Fibroblast of pulmonary artery (primary cell): ENCODE results near the gene AQP1.
A peak's percentile ranks its signal among the peaks of the same experiment; 100 is the strongest.

Experiments
- DNase-seq: peaks from one replicate; pipeline ENCODE4 v3.0.0-alpha.2; 2010; ENCODE audit warnings: low read depth
- H3K4me3 ChIP-seq: replicated peaks from 2 replicates; pipeline ENCODE4 v1.5.1; 2011; ENCODE audit warnings: low read depth, mild to moderate bottlenecking, control low read depth, low read length, moderate library complexity
- CTCF ChIP-seq: IDR thresholded peaks from 2 replicates; pipeline ENCODE4 v1.5.1; 2011; ENCODE audit warnings: mild to moderate bottlenecking, control low read depth, low read length, inconsistent platforms; ENCODE audit errors: missing control alignments

The AQP1 gene

DNA sequence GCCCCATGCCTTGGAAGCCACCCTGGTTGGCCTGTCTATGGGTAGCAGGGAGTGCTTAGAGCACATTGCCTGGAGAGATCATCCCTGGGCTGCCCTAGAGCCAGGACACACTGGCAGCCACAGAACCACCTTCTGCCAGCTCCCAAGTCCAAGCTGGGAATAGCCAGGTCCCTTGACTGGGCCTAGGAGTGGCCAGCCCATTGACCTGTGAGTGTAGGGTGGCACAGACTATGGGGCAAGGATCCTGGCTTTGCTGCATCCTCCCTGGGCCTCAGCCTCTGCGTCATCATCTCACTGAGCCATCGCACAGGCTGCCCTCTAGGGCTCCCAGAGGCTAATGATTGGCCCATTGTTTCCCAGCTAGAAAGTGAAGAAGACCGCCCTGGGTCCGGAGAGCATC is 7.0 kb downstream of the AQP1 start:
- TF ChIP-seq CTCF, result no peak
- no peak overlapping the region for H3K4me3 ChIP-seq
- no peak for DNase-seq

DNA sequence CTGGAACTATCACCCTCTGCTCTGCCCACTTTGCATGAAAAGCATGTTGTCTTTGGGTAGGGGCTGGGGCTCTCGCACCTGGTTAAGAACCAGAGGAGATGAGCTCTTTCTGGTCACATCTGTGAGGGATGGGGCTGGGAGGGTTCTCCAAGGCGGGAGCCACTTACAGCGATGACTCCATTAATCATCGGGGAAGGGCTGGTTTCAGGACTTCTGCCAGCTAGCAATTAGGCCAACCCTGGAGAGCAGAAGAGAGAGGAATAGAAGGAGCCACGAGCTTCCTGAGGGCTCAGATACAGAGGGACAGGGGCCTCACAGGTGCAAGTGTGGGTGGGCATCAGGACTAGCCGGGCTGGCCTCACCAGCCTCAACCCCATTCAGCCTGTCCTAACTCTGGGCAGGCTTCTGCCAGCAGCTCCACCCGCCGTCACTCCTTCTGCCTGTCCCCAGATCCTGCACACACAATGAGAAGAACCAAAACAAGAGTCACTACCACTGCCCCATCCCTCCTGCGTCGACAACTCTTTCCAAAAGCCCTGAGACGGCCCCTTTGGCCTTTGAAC is 8.4 kb downstream of the AQP1 start:
- no peak overlapping the region for H3K4me3 ChIP-seq
- no peak for TF ChIP-seq CTCF
- DNase-seq, result no peak

GRCh38 chr7:30920584-30921539 is 9.2 kb downstream of the AQP1 start:
- no peak for TF ChIP-seq CTCF
- no peak overlapping the region for H3K4me3 ChIP-seq
- DNase-seq, result peak; percentile 51

DNA sequence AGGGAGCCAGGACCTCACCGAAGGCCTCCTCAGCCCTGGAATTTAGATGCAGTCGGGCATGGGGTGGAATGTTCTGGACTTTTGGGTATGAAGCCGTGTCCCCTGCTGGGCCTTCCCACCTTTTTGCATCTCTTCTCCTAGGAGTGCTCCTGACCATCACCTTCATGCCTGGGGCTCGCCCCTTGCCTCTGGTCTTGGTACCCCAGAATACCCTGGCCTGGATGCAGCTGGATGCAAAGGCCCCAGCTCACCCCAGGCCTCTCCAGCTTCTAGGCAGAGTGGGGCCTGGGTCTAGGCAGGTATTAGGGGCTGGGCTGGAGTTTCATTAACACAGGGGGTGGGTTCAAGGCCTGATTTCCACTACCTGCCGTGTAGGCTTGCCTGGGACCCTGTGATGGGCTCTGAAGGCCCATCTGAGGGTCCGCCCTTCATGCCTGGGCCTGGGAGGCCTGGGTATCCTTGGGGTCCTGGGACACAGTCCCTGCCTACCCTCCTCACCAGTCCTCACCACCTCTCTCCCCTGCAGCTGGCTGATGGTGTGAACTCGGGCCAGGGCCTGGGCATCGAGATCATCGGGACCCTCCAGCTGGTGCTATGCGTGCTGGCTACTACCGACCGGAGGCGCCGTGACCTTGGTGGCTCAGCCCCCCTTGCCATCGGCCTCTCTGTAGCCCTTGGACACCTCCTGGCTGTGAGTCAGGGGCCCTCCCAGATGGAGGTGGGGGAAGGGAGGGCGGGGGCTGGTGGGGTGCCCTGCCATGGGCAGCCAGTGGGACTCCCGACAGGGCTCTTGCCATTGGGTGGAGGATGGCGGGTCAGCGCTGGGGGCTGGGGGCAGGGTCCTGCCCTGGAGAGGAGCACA is 10.1 kb downstream of the AQP1 start:
- no peak overlapping the region for H3K4me3 ChIP-seq
- no peak for DNase-seq
- TF ChIP-seq CTCF, result no peak

DNA sequence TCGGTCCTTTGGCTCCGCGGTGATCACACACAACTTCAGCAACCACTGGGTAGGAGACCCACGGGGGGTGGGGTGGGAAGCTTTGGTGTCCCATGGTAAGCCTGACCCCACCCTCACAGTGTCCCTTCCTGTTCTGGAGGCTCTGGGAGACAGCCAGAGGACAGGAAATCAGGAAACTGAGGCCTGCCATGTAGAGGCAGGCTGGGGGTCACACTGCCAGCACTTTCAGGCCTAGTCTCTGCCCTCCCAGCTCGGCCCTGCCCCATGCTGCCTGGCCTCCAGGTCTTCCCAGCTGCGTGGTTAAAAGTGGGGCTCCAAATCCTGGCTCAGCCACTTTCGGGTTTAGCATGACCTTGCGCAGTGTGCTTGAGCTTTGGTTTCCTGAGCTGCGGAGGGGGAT is 10.9 kb downstream of the AQP1 start:
- TF ChIP-seq CTCF, result no peak
- no peak for DNase-seq
- H3K4me3 ChIP-seq, result no peak overlapping the region

- DNase-seq, result no peak
- H3K4me3 ChIP-seq, result no peak overlapping the region
- TF ChIP-seq CTCF, result no peak
Measured at GRCh38 chr7:30923009-30923773, 11.5 kb downstream of the AQP1 start.
